ENCODE measurements around the gene PITPNM2. TPM values are rescaled to one million over a fixed set of nuclear protein-coding genes. Genes with fewer than 3 reads are reported as not detected.

PITPNM2 gene
- total and polyA plus RNA-seq, 2 donors (not counting 1 experiment from before 2014, with no cell fraction given) = 2.2 to 6.6 TPM

- no peak overlapping the region for H3K9ac ChIP-seq (ENCODE audit: insufficient read depth, low read length)
- H3K4me3 ChIP-seq (replicated peaks in 1 of 4; ENCODE audit: control extremely low read depth in 1 of 4, insufficient read depth in 1 of 4, low read depth in 3 of 4, low read length in 4 of 4) = no peak overlapping the region
- H3K4me1 ChIP-seq (ENCODE audit: control insufficient read depth, extremely low read depth, insufficient read depth, low read length) = peaks cover 10% of the 10 kb centered on the region
- H3K9me3 ChIP-seq (ENCODE audit: control insufficient read depth, insufficient read depth, low read depth, low read length) = no peaks in the 10 kb centered on the region
- DNase-seq (ENCODE audit: low read depth in 2 of 2) = peak in 1 of 2 donors; percentile 64
- TF ChIP-seq CTCF (conservative IDR thresholded peaks at IDR 0.05 in 1 of 2, IDR thresholded peaks at IDR 0.05 in 1 of 2; ENCODE audit: low read depth in 1 of 2, low read length in 2 of 2) = no peak
- no peak for TF ChIP-seq EZH2 (IDR thresholded peaks at IDR 0.05; ENCODE audit: low read length, missing control alignments)
- peaks cover 7% of the 10 kb centered on the region for H3K79me2 ChIP-seq (ENCODE audit: control insufficient read depth, insufficient read depth, low read length)
- H4K20me1 ChIP-seq (ENCODE audit: control insufficient read depth, extremely low read depth, insufficient read depth, low read length) = no peaks in the 10 kb centered on the region
- H3K36me3 ChIP-seq (ENCODE audit: control insufficient read depth, insufficient read depth, low read length) = no peaks in the 10 kb centered on the region
- no peak overlapping the region for H3K4me2 ChIP-seq (ENCODE audit: extremely low read depth, insufficient read depth, low read length)
- H3K27me3 ChIP-seq (ENCODE audit: control insufficient read depth, insufficient read depth, low read length) = no peaks in the 10 kb centered on the region
- no peak overlapping the region for H2AFZ ChIP-seq (ENCODE audit: low read length)
- H3K27ac ChIP-seq (ENCODE audit: insufficient read depth, low read length) = no peak overlapping the region
Observed at GRCh38 chr12:123118497-123118896, 32.4 kb downstream of the PITPNM2 start.

DNA sequence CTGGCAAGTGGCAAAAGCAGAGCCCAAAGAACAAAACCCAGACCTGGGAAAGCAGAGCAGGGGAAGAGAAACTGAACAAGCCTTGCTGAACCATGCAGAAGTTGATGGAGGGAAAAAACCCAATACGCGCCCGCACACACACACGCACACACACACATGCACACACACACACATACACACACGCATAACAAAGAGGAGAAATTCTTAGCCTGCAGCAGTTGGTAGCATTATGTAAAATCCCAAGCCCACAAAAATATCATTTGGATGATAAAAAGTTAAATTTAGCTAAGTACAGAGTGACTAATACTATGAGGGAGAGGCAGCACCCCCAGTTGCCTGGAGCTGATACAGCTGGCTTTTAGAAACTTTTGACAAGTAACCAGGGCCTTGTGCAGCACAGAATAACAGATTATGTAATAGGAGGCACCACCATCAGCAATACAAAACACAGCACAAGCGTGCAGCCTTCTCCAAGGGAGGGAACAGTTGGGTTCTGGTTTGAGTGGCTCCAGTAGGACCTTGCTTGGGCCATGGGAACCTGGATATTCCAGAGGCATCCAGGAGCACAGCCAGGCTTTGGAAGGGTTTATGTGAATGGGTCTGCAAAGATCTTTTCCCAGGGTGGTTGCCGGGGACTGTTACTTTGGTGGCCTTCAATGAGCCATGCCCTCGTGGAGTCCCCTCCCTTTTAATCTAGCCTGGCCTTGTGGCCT lies 35.3 kb downstream of the PITPNM2 start:
- no peak overlapping the region for H3K9ac ChIP-seq (ENCODE audit: insufficient read depth, low read length)
- no peaks in the 10 kb centered on the region for H3K36me3 ChIP-seq (ENCODE audit: control insufficient read depth, insufficient read depth, low read length)
- H3K4me3 ChIP-seq (replicated peaks in 1 of 4; ENCODE audit: control extremely low read depth in 1 of 4, insufficient read depth in 1 of 4, low read depth in 3 of 4, low read length in 4 of 4) = peak overlapping the region in 1 of 4 experiments; percentile 32
- peaks cover 8% of the 10 kb centered on the region for H3K4me1 ChIP-seq (ENCODE audit: control insufficient read depth, extremely low read depth, insufficient read depth, low read length)
- no peaks in the 10 kb centered on the region for H4K20me1 ChIP-seq (ENCODE audit: control insufficient read depth, extremely low read depth, insufficient read depth, low read length)
- H3K9me3 ChIP-seq (ENCODE audit: control insufficient read depth, insufficient read depth, low read depth, low read length) = no peaks in the 10 kb centered on the region
- peak; percentile 97 to 98 for DNase-seq (ENCODE audit: low read depth in 2 of 2)
- H3K27ac ChIP-seq (ENCODE audit: insufficient read depth, low read length) = peak overlapping the region; percentile 51
- no peaks in the 10 kb centered on the region for H3K27me3 ChIP-seq (ENCODE audit: control insufficient read depth, insufficient read depth, low read length)
- peaks cover 6% of the 10 kb centered on the region for H3K79me2 ChIP-seq (ENCODE audit: control insufficient read depth, insufficient read depth, low read length)
- TF ChIP-seq EZH2 (IDR thresholded peaks at IDR 0.05; ENCODE audit: low read length, missing control alignments) = no peak
- peak overlapping the region; percentile 61 for H3K4me2 ChIP-seq (ENCODE audit: extremely low read depth, insufficient read depth, low read length)
- no peak overlapping the region for H2AFZ ChIP-seq (ENCODE audit: low read length)

GRCh38 chr12:123114304-123115083 lies 36.4 kb downstream of the PITPNM2 start:
- no peak overlapping the region for H3K4me3 ChIP-seq (replicated peaks in 1 of 4; ENCODE audit: control extremely low read depth in 1 of 4, insufficient read depth in 1 of 4, low read depth in 3 of 4, low read length in 4 of 4)
- no peaks in the 10 kb centered on the region for H3K9me3 ChIP-seq (ENCODE audit: control insufficient read depth, insufficient read depth, low read depth, low read length)
- no peaks in the 10 kb centered on the region for H3K36me3 ChIP-seq (ENCODE audit: control insufficient read depth, insufficient read depth, low read length)
- peaks cover 4% of the 10 kb centered on the region for H3K79me2 ChIP-seq (ENCODE audit: control insufficient read depth, insufficient read depth, low read length)
- peaks cover 8% of the 10 kb centered on the region for H3K4me1 ChIP-seq (ENCODE audit: control insufficient read depth, extremely low read depth, insufficient read depth, low read length)
- H4K20me1 ChIP-seq (ENCODE audit: control insufficient read depth, extremely low read depth, insufficient read depth, low read length) = no peaks in the 10 kb centered on the region
- DNase-seq (ENCODE audit: low read depth in 2 of 2) = no peak
- H3K27ac ChIP-seq (ENCODE audit: insufficient read depth, low read length) = peak overlapping the region; percentile 51
- no peak overlapping the region for H3K4me2 ChIP-seq (ENCODE audit: extremely low read depth, insufficient read depth, low read length)
- no peaks in the 10 kb centered on the region for H3K27me3 ChIP-seq (ENCODE audit: control insufficient read depth, insufficient read depth, low read length)
- TF ChIP-seq EZH2 (IDR thresholded peaks at IDR 0.05; ENCODE audit: low read length, missing control alignments) (no peak), CTCF (conservative IDR thresholded peaks at IDR 0.05 in 1 of 2, IDR thresholded peaks at IDR 0.05 in 1 of 2; ENCODE audit: low read depth in 1 of 2, low read length in 2 of 2) (no peak)
- H2AFZ ChIP-seq (ENCODE audit: low read length) = no peak overlapping the region
- no peak overlapping the region for H3K9ac ChIP-seq (ENCODE audit: insufficient read depth, low read length)

Data from fibroblast of lung (primary cell).